Type B pancreatic cell (in vitro differentiated cells): Measurements from ENCODE around the gene DCHS2. TPM values are rescaled to one million over a fixed set of nuclear protein-coding genes. Genes with fewer than 3 reads are reported as not detected.

Experiments used
- DNase-seq: peaks from one replicate; pipeline ENCODE4 v3.0.0; 2021; ENCODE audit warnings: mixed read lengths; ENCODE audit not compliant: unreplicated experiment; ENCODE audit errors: extremely low spot score
- H3K27ac Mint-ChIP-seq: 2 replicates; pipeline ENCODE4 v1.8.0; 2021; ENCODE audit warnings: mild to moderate bottlenecking, mixed read lengths
- H3K27me3 Mint-ChIP-seq: 2 replicates; pipeline ENCODE4 v1.8.0; 2021; ENCODE audit warnings: mixed read lengths
- H3K36me3 Mint-ChIP-seq: 2 replicates; pipeline ENCODE4 v1.8.0; 2021; ENCODE audit warnings: mixed read lengths
- H3K4me1 Mint-ChIP-seq: one replicate; pipeline ENCODE4 v1.8.0; 2021; ENCODE audit warnings: mixed read lengths; ENCODE audit not compliant: unreplicated experiment
- H3K4me3 Mint-ChIP-seq: 2 replicates; pipeline ENCODE4 v1.8.0; 2021; ENCODE audit warnings: mild to moderate bottlenecking, mixed read lengths
- H3K9me3 Mint-ChIP-seq: 2 replicates; pipeline ENCODE4 v1.8.0; 2021; ENCODE audit warnings: mixed read lengths
- total RNA-seq: library from RNA; stranded (reverse); gene quantifications from 2 replicates; pipeline ENCODE4 v1.2.1, GENCODE V29; 2021; ENCODE audit warnings: low replicate concordance
- TF ChIP-seq, protein P1 (sequence below): fragments of 200-600 bp; sonication (generic); conservative IDR thresholded peaks from 2 replicates; pipeline ENCODE4 v1.5.0; 2021; ENCODE audit warnings: antibody characterized with exemption, mild to moderate bottlenecking

DCHS2 gene
- total RNA-seq, 1 donor from 2014 or later: 1.8 TPM

DNA sequence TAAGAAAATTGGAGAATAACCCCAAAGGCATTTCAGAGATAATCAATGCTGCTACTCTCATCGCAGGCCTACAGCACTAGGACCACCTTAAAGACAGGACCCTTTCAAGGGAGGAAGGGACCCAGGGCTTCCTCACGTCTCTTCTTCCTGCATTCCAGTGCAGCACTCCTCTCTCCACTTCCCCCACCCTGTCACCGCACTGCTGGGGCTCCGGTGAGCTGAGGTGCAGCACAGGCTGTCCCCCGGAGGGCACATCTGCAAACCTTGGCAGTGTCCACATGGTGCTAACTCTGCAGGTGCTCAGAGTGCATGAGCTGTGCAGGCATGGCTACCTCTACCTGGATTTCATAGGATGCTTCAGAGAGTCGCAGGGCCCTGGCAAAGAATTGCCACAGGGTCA is 305.6 kb downstream of the DCHS2 start:
- Mint-ChIP-seq H3K27me3 (no peaks in the 10 kb centered on the region), H3K36me3 (no peaks in the 10 kb centered on the region), H3K27ac (no peak overlapping the region), H3K4me1 (peaks cover 6% of the 10 kb centered on the region), H3K4me3 (no peak overlapping the region), H3K9me3 (no peaks in the 10 kb centered on the region)
- TF ChIP-seq, protein P1, sequence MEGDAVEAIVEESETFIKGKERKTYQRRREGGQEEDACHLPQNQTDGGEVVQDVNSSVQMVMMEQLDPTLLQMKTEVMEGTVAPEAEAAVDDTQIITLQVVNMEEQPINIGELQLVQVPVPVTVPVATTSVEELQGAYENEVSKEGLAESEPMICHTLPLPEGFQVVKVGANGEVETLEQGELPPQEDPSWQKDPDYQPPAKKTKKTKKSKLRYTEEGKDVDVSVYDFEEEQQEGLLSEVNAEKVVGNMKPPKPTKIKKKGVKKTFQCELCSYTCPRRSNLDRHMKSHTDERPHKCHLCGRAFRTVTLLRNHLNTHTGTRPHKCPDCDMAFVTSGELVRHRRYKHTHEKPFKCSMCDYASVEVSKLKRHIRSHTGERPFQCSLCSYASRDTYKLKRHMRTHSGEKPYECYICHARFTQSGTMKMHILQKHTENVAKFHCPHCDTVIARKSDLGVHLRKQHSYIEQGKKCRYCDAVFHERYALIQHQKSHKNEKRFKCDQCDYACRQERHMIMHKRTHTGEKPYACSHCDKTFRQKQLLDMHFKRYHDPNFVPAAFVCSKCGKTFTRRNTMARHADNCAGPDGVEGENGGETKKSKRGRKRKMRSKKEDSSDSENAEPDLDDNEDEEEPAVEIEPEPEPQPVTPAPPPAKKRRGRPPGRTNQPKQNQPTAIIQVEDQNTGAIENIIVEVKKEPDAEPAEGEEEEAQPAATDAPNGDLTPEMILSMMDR: no peak
- DNase-seq: no peak

DNA sequence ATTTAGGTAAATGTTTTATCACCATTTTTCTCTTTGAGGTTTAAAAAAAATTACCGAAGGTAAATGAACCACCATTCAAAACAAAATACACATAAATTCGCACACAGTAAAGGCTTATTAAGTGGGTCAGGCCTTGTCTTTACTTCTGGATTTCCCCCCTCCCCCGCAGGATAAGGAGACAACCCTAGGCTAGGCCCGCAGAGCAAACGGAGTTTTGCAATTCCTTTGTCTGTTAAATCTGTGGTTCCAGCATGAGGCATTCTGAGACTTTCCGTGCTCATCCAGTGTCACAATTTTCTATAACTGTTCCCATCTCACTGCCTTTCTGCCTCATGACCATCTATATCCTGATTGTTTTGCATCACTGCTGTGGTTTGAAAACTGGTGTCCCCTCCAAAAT is 307.4 kb downstream of the DCHS2 start:
- Mint-ChIP-seq H3K4me3 (no peak overlapping the region), H3K36me3 (no peaks in the 10 kb centered on the region), H3K9me3 (no peaks in the 10 kb centered on the region), H3K27me3 (no peaks in the 10 kb centered on the region), H3K4me1 (peaks cover 6% of the 10 kb centered on the region), H3K27ac (no peak overlapping the region)
- TF ChIP-seq, protein P1: no peak
- DNase-seq: no peak

DNA sequence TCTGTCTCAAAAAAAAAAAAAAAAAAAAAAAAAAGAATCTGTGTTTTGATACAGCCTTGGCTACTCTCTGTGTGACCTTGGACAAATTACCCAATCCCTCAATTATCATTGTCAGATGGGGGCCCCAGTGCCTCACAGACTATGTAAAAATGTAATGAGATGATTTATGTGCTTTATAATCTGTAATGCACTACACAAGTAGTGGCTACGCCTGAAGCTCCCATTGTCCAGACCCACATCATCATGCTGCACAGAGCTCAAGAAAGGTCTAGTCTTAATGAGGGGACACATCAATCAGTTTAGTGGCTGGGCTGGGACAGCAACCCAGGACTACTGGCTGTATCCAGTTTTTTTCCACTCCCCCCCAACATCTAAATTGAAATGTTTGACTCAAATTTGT is 308.3 kb downstream of the DCHS2 start:
- Mint-ChIP-seq H3K27ac (no peak overlapping the region), H3K27me3 (no peaks in the 10 kb centered on the region), H3K4me3 (no peak overlapping the region), H3K9me3 (no peaks in the 10 kb centered on the region), H3K36me3 (no peaks in the 10 kb centered on the region), H3K4me1 (peaks cover 6% of the 10 kb centered on the region)
- DNase-seq: no peak
- TF ChIP-seq, protein P1: no peak

Other genes starting within 250 kb of the DCHS2 start
- 92.9 and 95.7 TPM in 2 replicates for gene PLRG1, start 58.6 kb upstream of the DCHS2 start, total RNA-seq
- 32.8 and 199 TPM in 2 replicates for gene FGB, start 71.2 kb upstream of the DCHS2 start, total RNA-seq
- gene FGA, start 98.9 kb upstream of the DCHS2 start, total RNA-seq: 13.4 and 41.0 TPM in 2 replicates
- gene FGG, start 120.9 kb upstream of the DCHS2 start, total RNA-seq: 9.8 and 127 TPM in 2 replicates